OCI-LY7 (cell line): ENCODE measurements around the gene CNTN4.

ENCODE experiments used
- EZH2phosphoT487 ChIP-seq: fragments of 200-600 bp; sonication (generic); IDR thresholded peaks from 2 replicates; pipeline ENCODE4 v1.6.1; 2018; ENCODE audit warnings: low read depth, borderline replicate concordance, mild to moderate bottlenecking, mixed run types, antibody characterized with exemption, low read length, moderate library complexity, mixed read lengths
- TF ChIP-seq, protein P1 (sequence below): fragments of 200-600 bp; sonication (generic); conservative IDR thresholded peaks from 2 replicates; pipeline ENCODE4 v1.5.1; 2014; ENCODE audit warnings: mild to moderate bottlenecking, antibody characterized with exemption, low read length, moderate library complexity, mixed read lengths

DNA sequence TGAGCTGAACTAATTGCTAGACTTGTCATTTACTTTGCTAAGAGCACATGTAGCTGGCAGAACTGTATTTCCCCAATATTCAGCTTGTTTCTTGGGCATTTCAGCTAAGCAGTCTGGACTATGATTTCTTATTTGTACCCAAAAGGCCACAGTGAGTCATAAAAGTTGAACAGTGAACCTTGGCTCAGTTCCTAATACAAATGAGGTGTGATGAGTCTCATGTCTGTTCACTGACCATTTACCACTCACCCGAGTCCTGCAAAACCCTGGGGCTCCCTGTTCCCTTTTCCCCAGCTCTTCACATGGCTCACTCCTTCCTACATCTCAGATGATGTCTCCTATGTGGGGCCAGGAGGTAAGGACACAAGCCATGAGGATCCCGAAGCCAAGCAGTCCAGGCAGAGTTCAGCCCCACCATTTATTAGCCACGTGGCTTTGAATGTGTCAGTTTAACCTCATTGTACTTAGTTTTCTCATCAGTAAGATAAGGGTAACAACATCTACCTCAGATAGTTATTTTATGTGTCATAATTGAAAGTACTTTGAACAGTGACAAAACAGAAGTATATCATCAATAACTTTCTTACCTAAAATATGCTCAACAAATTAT is 772.2 kb downstream of the CNTN4 start:
- TF ChIP-seq, protein P1, sequence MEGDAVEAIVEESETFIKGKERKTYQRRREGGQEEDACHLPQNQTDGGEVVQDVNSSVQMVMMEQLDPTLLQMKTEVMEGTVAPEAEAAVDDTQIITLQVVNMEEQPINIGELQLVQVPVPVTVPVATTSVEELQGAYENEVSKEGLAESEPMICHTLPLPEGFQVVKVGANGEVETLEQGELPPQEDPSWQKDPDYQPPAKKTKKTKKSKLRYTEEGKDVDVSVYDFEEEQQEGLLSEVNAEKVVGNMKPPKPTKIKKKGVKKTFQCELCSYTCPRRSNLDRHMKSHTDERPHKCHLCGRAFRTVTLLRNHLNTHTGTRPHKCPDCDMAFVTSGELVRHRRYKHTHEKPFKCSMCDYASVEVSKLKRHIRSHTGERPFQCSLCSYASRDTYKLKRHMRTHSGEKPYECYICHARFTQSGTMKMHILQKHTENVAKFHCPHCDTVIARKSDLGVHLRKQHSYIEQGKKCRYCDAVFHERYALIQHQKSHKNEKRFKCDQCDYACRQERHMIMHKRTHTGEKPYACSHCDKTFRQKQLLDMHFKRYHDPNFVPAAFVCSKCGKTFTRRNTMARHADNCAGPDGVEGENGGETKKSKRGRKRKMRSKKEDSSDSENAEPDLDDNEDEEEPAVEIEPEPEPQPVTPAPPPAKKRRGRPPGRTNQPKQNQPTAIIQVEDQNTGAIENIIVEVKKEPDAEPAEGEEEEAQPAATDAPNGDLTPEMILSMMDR, result no peak
- no peak for TF ChIP-seq EZH2phosphoT487
